Measurements from ENCODE around the gene MRAP. TPM values are rescaled to one million over a fixed set of nuclear protein-coding genes. Genes with fewer than 3 reads are reported as not detected.

The MRAP gene
- total RNA-seq (2022; extraction: Qiagen RNA extraction): not detected in 5 replicates

DNA sequence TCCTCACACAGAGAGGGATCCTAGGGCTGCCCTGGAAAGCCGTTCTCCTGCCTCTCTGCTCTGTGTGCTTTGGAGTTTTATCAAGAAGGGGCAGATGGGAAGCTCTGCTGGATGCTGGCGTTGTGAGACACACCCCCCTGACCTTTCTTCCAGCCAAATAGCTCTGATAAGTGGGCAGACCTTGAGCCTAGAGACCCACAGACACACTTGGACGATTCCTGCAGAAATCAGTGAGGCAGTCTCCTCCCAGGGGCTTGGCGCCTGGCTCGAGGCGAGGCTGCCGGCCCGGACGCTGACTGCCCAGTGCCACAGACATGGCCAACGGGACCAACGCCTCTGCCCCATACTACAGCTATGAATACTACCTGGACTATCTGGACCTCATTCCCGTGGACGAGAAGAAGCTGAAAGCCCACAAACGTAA is at the start of gene MRAP:
MRAP (plus strand) TSS at position 198 of the 424 bp plus-strand sequence; CDS start at position 315, 117 bp downstream.

DNA sequence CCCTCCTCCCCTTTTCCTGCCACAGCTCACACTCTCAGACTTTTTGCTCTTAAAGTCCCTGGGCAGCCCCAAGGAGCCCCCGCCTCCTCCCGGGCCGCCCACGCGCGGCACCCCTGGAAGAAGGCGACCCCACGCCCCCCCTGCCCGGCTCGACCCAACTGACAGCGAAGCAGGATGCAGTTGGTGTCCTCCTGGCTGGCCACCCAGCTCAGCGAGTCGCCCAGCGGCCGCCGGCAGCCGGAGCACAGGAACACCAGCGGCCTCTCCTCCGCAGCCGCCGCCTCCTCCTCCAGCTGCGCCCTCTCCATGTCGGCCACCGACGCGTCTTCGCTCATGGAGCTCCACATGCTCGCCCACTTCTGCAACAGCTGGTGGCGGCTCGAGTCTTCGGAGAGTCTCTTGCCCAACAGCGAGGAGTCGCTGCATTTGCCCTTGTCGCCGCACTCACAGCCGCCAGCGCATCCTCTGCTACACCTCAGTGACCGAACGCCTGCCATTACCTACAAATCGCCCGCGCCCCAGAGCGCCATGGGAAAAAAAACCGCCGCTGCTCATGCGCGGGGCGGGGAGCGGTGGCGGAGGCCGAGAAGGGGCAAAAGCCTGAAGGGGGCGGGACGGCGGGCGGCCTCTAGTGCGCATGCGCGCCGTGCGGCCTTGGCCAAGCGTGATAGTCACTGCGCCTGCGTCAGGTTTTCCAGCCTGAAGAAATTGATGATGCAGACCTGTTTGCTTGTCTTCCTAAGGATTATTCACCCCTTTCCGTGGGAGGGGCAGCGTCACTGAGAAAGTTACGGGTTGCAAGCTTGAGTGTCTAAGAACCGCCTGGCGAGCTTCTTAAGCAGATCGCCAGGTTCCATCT is 19.9 kb upstream of the MRAP start, which contains the start of gene MIS18A:
MIS18A (minus strand) TSS at position 532 of the 859 bp plus-strand sequence; CDS start at position 497, 35 bp downstream.

Other genes with a start within 250 kb of the MRAP start
- 14.6 to 16.5 TPM (median 15.2 TPM) in 5 replicates for gene MIS18A, start 19.8 kb upstream of the MRAP start, total RNA-seq (2022; extraction: Qiagen RNA extraction)
- 11.4 to 13.8 TPM (median 12.8 TPM) in 5 replicates for gene URB1, start 94.2 kb downstream of the MRAP start, total RNA-seq (2022; extraction: Qiagen RNA extraction)
- 49.3 to 58.4 TPM (median 56.6 TPM) in 5 replicates for gene EVA1C, start 113.9 kb downstream of the MRAP start, total RNA-seq (2022; extraction: Qiagen RNA extraction)